Smooth muscle cell (in vitro differentiated cells): ENCODE measurements around the gene TOX3. TPM values are rescaled to one million over a fixed set of nuclear protein-coding genes. Genes with fewer than 3 reads are reported as not detected.

Experiments used
- DNase-seq: peaks from one replicate; lab custom pipeline; 2025; ENCODE audit not compliant: unreplicated experiment; lab: John Stamatoyannopoulos, UW
- H2AFZ ChIP-seq: fragments of 200-600 bp; sonication (generic); 2 replicates; pipeline ENCODE4 v1.6.0; 2016; ENCODE audit warnings: antibody characterized with exemption, low read depth, mild to moderate bottlenecking
- H3F3A ChIP-seq: fragments of 200-600 bp; sonication (generic); 2 replicates; pipeline ENCODE4 v1.6.0; 2017; ENCODE audit warnings: antibody characterized with exemption, low read depth
- H3K27ac ChIP-seq: fragments of 200-600 bp; sonication (generic); 2 replicates; pipeline ENCODE4 v1.5.1; 2016; ENCODE audit warnings: low read depth, mild to moderate bottlenecking
- H3K27me3 ChIP-seq: fragments of 200-600 bp; sonication (generic); 2 replicates; pipeline ENCODE4 v1.6.1; 2016; ENCODE audit warnings: low read depth, mild to moderate bottlenecking
- H3K36me3 ChIP-seq: fragments of 200-600 bp; sonication (generic); 2 replicates; pipeline ENCODE4 v1.5.1; 2016; ENCODE audit warnings: low read depth
- H3K4me1 ChIP-seq: fragments of 200-600 bp; sonication (generic); 2 replicates; pipeline ENCODE4 v1.5.1; 2016; ENCODE audit warnings: low read depth
- H3K4me2 ChIP-seq: fragments of 200-600 bp; sonication (generic); 2 replicates; pipeline ENCODE4 v1.6.0; 2016; ENCODE audit warnings: mild to moderate bottlenecking
- H3K4me3 ChIP-seq: fragments of 200-600 bp; sonication (generic); 2 replicates; pipeline ENCODE4 v1.5.1; 2016; ENCODE audit warnings: mild to moderate bottlenecking
- H3K79me2 ChIP-seq: fragments of 200-600 bp; sonication (generic); 2 replicates; pipeline ENCODE4 v1.6.0; 2016; ENCODE audit warnings: low read depth, mild to moderate bottlenecking
- H3K9ac ChIP-seq: fragments of 200-600 bp; sonication (generic); 2 replicates; pipeline ENCODE4 v1.6.0; 2016; ENCODE audit warnings: low read depth
- H3K9me3 ChIP-seq: fragments of 200-600 bp; sonication (generic); replicated peaks from 2 replicates; pipeline ENCODE4 v1.5.1; 2016; ENCODE audit warnings: low read depth
- H4K20me1 ChIP-seq: fragments of 200-600 bp; sonication (generic); 2 replicates; pipeline ENCODE4 v1.6.0; 2016; ENCODE audit warnings: low read depth
- CTCF ChIP-seq: fragments of 200-600 bp; sonication (generic); IDR thresholded peaks from 2 replicates; pipeline ENCODE4 v1.5.1; 2017; ENCODE audit warnings: borderline replicate concordance, mild to moderate bottlenecking, antibody characterized with exemption; ENCODE audit not compliant: insufficient read depth, poor library complexity, severe bottlenecking
- WGBS: methylation state at CpG from one replicate; pipeline ENCODE4 v1.1.7; 2016; ENCODE audit warnings: low lambda C conversion rate; 5-methylcytosine and 5-hydroxymethylcytosine counted together
- polyA plus RNA-seq: library from polyadenylated mRNA; unstranded; fragments of >200 nt; fragmentation: Nextera tagmentation; extraction: Ambion mirVana; gene quantifications from 2 replicates; pipeline ENCODE4 v1.2.1, GENCODE V29; 2016
- total RNA-seq: library from RNA; depleted of rRNA; stranded (reverse); fragments of >200 nt; gene quantifications from 2 replicates; pipeline ENCODE4 v1.2.3, GENCODE V29; 2014

TOX3 gene
- total and polyA plus RNA-seq, 2 experiments from 2014 or later, result 0.18 to 0.49 TPM

GRCh38 chr16:52515068-52515671, 31.8 kb downstream of the TOX3 start:
- no peaks in the 10 kb centered on the region for H3K9me3 ChIP-seq
- H3K4me3 ChIP-seq, result no peak overlapping the region
- peaks cover 3% of the 10 kb centered on the region for H3K27me3 ChIP-seq
- no peak overlapping the region for H3K4me2 ChIP-seq
- H3K36me3 ChIP-seq, result no peaks in the 10 kb centered on the region
- no peaks in the 10 kb centered on the region for H3K79me2 ChIP-seq
- H4K20me1 ChIP-seq, result no peaks in the 10 kb centered on the region
- TF ChIP-seq CTCF, result no peak
- H3F3A ChIP-seq, result no peaks in the 10 kb centered on the region
- H3K27ac ChIP-seq, result no peak overlapping the region
- H3K9ac ChIP-seq, result no peak overlapping the region
- H2AFZ ChIP-seq, result no peak overlapping the region
- peaks cover 21% of the 10 kb centered on the region for H3K4me1 ChIP-seq
- 89% methylated on average over 4 of the region's 4 CpGs for WGBS
- no peak for DNase-seq

- Histone ChIP-seq H3K9ac (no peak overlapping the region), H3K4me1 (peaks cover 21% of the 10 kb centered on the region), H2AFZ (no peak overlapping the region), H3K9me3 (no peaks in the 10 kb centered on the region), H3K27me3 (peaks cover under 1% of the 10 kb centered on the region), H3F3A (no peaks in the 10 kb centered on the region), H3K4me3 (no peak overlapping the region), H3K4me2 (no peak overlapping the region), H3K36me3 (no peaks in the 10 kb centered on the region), H4K20me1 (no peaks in the 10 kb centered on the region), H3K27ac (no peak overlapping the region), H3K79me2 (no peaks in the 10 kb centered on the region)
- 68% methylated on average over 4 of the region's 4 CpGs for WGBS
- TF ChIP-seq CTCF, result no peak
- DNase-seq, result no peak
Observed at GRCh38 chr16:52512297-52512987, 34.5 kb downstream of the TOX3 start.

GRCh38 chr16:52501746-52502145, 45.2 kb downstream of the TOX3 start:
- no peaks in the 10 kb centered on the region for H3K79me2 ChIP-seq
- H3K9ac ChIP-seq, result no peak overlapping the region
- no peaks in the 10 kb centered on the region for H3K36me3 ChIP-seq
- no peak for DNase-seq
- H3K27me3 ChIP-seq, result peaks cover 6% of the 10 kb centered on the region
- H3K4me1 ChIP-seq, result peaks cover 35% of the 10 kb centered on the region
- H3K27ac ChIP-seq, result no peak overlapping the region
- H3K4me3 ChIP-seq, result no peak overlapping the region
- no peaks in the 10 kb centered on the region for H3K9me3 ChIP-seq
- no peak overlapping the region for H2AFZ ChIP-seq
- H3K4me2 ChIP-seq, result no peak overlapping the region
- no peak for TF ChIP-seq CTCF
- WGBS, result 76% methylated on average over 4 of the region's 4 CpGs
- H3F3A ChIP-seq, result no peaks in the 10 kb centered on the region
- H4K20me1 ChIP-seq, result no peaks in the 10 kb centered on the region

GRCh38 chr16:52500963-52501362, 46.0 kb downstream of the TOX3 start:
- peaks cover 6% of the 10 kb centered on the region for H3K27me3 ChIP-seq
- no peak overlapping the region for H3K4me2 ChIP-seq
- no peaks in the 10 kb centered on the region for H3F3A ChIP-seq
- peaks cover 41% of the 10 kb centered on the region for H3K4me1 ChIP-seq
- no peak overlapping the region for H3K27ac ChIP-seq
- no peak overlapping the region for H3K4me3 ChIP-seq
- H4K20me1 ChIP-seq, result no peaks in the 10 kb centered on the region
- H3K36me3 ChIP-seq, result no peaks in the 10 kb centered on the region
- H3K79me2 ChIP-seq, result no peaks in the 10 kb centered on the region
- H3K9me3 ChIP-seq, result no peaks in the 10 kb centered on the region
- no peak for TF ChIP-seq CTCF
- no peak for DNase-seq
- H3K9ac ChIP-seq, result no peak overlapping the region
- H2AFZ ChIP-seq, result no peak overlapping the region
